H1 (cell line): ENCODE results near the gene UGT1A3. TPM values are rescaled to one million over a fixed set of nuclear protein-coding genes. Genes with fewer than 3 reads are reported as not detected.

Experiments
- CTCF ChIA-PET: fragments of 300-600 bp; sonication (Branson Sonifier 250); formaldehyde crosslinking; loops from one replicate; lab custom pipeline; 2021; ENCODE audit not compliant: partially characterized antibody; lab: Charles Lee
- POLR2A ChIA-PET: fragments of 300-600 bp; sonication (Branson Sonifier 250); formaldehyde crosslinking; loops from one replicate; lab custom pipeline; 2021; ENCODE audit warnings: inconsistent platforms; ENCODE audit not compliant: partially characterized antibody; lab: Charles Lee
- DNase-seq, 2 experiments: peaks; one replicate each; pipeline versions ENCODE4 v3.0.0 to v3.0.0-alpha.2; 2010 to 2022; ENCODE audit warnings: low spot score in 2 of 2, low read depth in 1 of 2, mixed read lengths in 1 of 2
- FAIRE-seq: peaks from 2 replicates; lab custom pipeline; 2011; peaks lifted over from hg19 to GRCh38; lab: Jason Lieb, UNC
- H2AFZ ChIP-seq: 2 replicates; pipeline ENCODE4 v1.8.1; 2012; ENCODE audit warnings: low read length, inconsistent platforms
- H2AK5ac ChIP-seq: 2 replicates; pipeline ENCODE4 v1.6.1; 2013; ENCODE audit warnings: low read depth, low read length
- H2BK120ac ChIP-seq: replicated peaks from 2 replicates; pipeline ENCODE3; 2013; ENCODE audit warnings: low read depth, low read length, inconsistent platforms
- H2BK12ac ChIP-seq: 2 replicates; pipeline ENCODE4 v1.6.1; 2013; ENCODE audit warnings: low read depth, low read length
- H2BK15ac ChIP-seq: 2 replicates; pipeline ENCODE4 v1.6.1; 2013; ENCODE audit warnings: low read length
- H2BK20ac ChIP-seq: 2 replicates; pipeline ENCODE4 v1.6.1; 2013; ENCODE audit warnings: low read length
- H2BK5ac ChIP-seq: 2 replicates; pipeline ENCODE4 v1.6.1; 2013; ENCODE audit warnings: low read depth, low read length
- H3K14ac ChIP-seq: 2 replicates; pipeline ENCODE4 v1.6.1; 2013; ENCODE audit warnings: inconsistent platforms; ENCODE audit not compliant: insufficient read length
- H3K18ac ChIP-seq: 2 replicates; pipeline ENCODE4 v1.6.1; 2013; ENCODE audit warnings: low read length; ENCODE audit errors: extremely low read depth
- H3K23ac ChIP-seq: 2 replicates; pipeline ENCODE4 v1.6.1; 2013; ENCODE audit warnings: inconsistent platforms; ENCODE audit not compliant: insufficient read length
- H3K23me2 ChIP-seq: 2 replicates; pipeline ENCODE4 v1.6.1; 2013; ENCODE audit warnings: low read depth, low read length
- H3K27ac ChIP-seq: 2 replicates; pipeline ENCODE4 v1.6.1; 2011; ENCODE audit warnings: low read depth, low read length, inconsistent platforms
- H3K27me3 ChIP-seq, 4 experiments: replicated peaks in 1 of 4; 1 replicate in 1 of 4; 2 replicates in 3 of 4; pipeline versions ENCODE4 v1.6.1 to v1.8.1; 2011 to 2013; ENCODE audit warnings: low read length in 3 of 4, mild to moderate bottlenecking in 3 of 4, inconsistent platforms in 2 of 4, mixed read lengths in 2 of 4, moderate library complexity in 1 of 4; ENCODE audit not compliant: control insufficient read depth in 3 of 4, insufficient read depth in 3 of 4; ENCODE audit errors: extremely low read depth in 1 of 4
- H3K36me3 ChIP-seq, 4 experiments: 2 replicates each; pipeline versions ENCODE4 v1.6.1 to v1.8.1; 2011 to 2013; ENCODE audit warnings: mild to moderate bottlenecking in 4 of 4, low read length in 3 of 4, moderate library complexity in 2 of 4, control low read depth in 1 of 4, inconsistent platforms in 1 of 4; ENCODE audit not compliant: insufficient read depth in 4 of 4, control insufficient read depth in 2 of 4
- H3K4ac ChIP-seq: replicated peaks from 2 replicates; pipeline ENCODE3; 2013; ENCODE audit warnings: low read length, low read depth, mixed read lengths, inconsistent platforms; ENCODE audit not compliant: insufficient read length
- H3K4me1 ChIP-seq, 4 experiments: replicated peaks in 1 of 4; 1 replicate in 1 of 4; 2 replicates in 3 of 4; pipeline versions ENCODE4 v1.6.1 to v1.8.1; 2011 to 2013; ENCODE audit warnings: low read length in 3 of 4, inconsistent platforms in 2 of 4, mixed read lengths in 1 of 4; ENCODE audit not compliant: insufficient read depth in 4 of 4, control insufficient read depth in 3 of 4
- H3K4me2 ChIP-seq, 2 experiments: 2 replicates each; pipeline versions ENCODE4 v1.6.1 to v1.8.1; 2011 to 2013; ENCODE audit warnings: low read depth in 2 of 2, low read length in 2 of 2, control low read depth in 1 of 2, inconsistent platforms in 1 of 2, mild to moderate bottlenecking in 1 of 2; ENCODE audit not compliant: insufficient read depth in 1 of 2
- H3K4me3 ChIP-seq, 4 experiments: fragments of 200-600, 300-600 bp in 1 of 4; sonication (generic), shearing (Covaris generic), sonication (Bioruptor Twin) in 1 of 4; 2 replicates each; pipeline versions ENCODE4 v1.5.1 to v1.8.1; 2011 to 2016; ENCODE audit warnings: low read length in 4 of 4, low read depth in 3 of 4, control low read depth in 2 of 4, inconsistent platforms in 2 of 4, mild to moderate bottlenecking in 2 of 4, mixed read lengths in 1 of 4, moderate library complexity in 1 of 4; ENCODE audit not compliant: insufficient read depth in 2 of 4; ENCODE audit errors: extremely low read depth in 1 of 4
- H3K56ac ChIP-seq: replicated peaks from 2 replicates; pipeline ENCODE3; 2013; ENCODE audit warnings: low read depth, mild to moderate bottlenecking, mixed read lengths, low read length, inconsistent platforms; ENCODE audit not compliant: insufficient read length
- H3K79me1 ChIP-seq: 2 replicates; pipeline ENCODE4 v1.6.1; 2013; ENCODE audit warnings: low read depth, low read length, control low read depth
- H3K79me2 ChIP-seq, 2 experiments: 2 replicates each; pipeline versions ENCODE4 v1.6.1 to v1.8.1; 2012 to 2013; ENCODE audit warnings: low read length in 2 of 2, mild to moderate bottlenecking in 2 of 2, inconsistent platforms in 1 of 2; ENCODE audit not compliant: insufficient read depth in 2 of 2, control insufficient read depth in 1 of 2
- H3K9ac ChIP-seq, 4 experiments: replicated peaks in 1 of 4; 1 replicate in 1 of 4; 2 replicates in 3 of 4; pipeline versions ENCODE4 v1.6.1 to v1.8.1; 2011 to 2013; ENCODE audit warnings: low read depth in 3 of 4, low read length in 3 of 4, control low read depth in 2 of 4, mild to moderate bottlenecking in 2 of 4, moderate library complexity in 2 of 4, inconsistent platforms in 1 of 4; ENCODE audit errors: extremely low read depth in 1 of 4
- H3K9me3 ChIP-seq, 2 experiments: 2 replicates each; pipeline versions ENCODE4 v1.6.1 to v1.8.1; 2012 to 2013; ENCODE audit warnings: mild to moderate bottlenecking in 2 of 2, moderate library complexity in 2 of 2, control low read depth in 1 of 2, inconsistent platforms in 1 of 2, low read depth in 1 of 2, low read length in 1 of 2, mixed read lengths in 1 of 2; ENCODE audit not compliant: insufficient read depth in 2 of 2
- H4K20me1 ChIP-seq, 2 experiments: replicated peaks in 1 of 2; 2 replicates each; pipeline versions ENCODE3 to v1.8.1; 2011 to 2013; ENCODE audit warnings: inconsistent platforms in 2 of 2, low read length in 2 of 2, mild to moderate bottlenecking in 1 of 2; ENCODE audit not compliant: insufficient read depth in 2 of 2, control insufficient read depth in 1 of 2
- H4K5ac ChIP-seq: 2 replicates; pipeline ENCODE4 v1.6.1; 2013; ENCODE audit warnings: low read length, low read depth, mixed read lengths, inconsistent platforms; ENCODE audit not compliant: insufficient read length
- H4K8ac ChIP-seq: 2 replicates; pipeline ENCODE4 v1.8.0; 2013; ENCODE audit warnings: mild to moderate bottlenecking, moderate library complexity, low read length, inconsistent platforms; ENCODE audit not compliant: insufficient read depth; ENCODE audit errors: extremely low read depth
- H4K91ac ChIP-seq: replicated peaks from 2 replicates; pipeline ENCODE3; 2013; ENCODE audit warnings: low read length, mixed read lengths, inconsistent platforms; ENCODE audit not compliant: insufficient read length
- ASH2L ChIP-seq: fragments of 200-600, 300-600 bp; sonication (generic); IDR thresholded peaks from one replicate; pipeline ENCODE4 v1.7.1; 2017; ENCODE audit warnings: low read length
- CBX8 ChIP-seq: fragments of 300-800, 300-1000 bp; sonication (generic); IDR thresholded peaks from 2 replicates; pipeline ENCODE4 v1.7.1; 2016; ENCODE audit warnings: low read depth, low read length, borderline replicate concordance
- CHD2 ChIP-seq: IDR thresholded peaks from 2 replicates; pipeline ENCODE4 v1.6.1; 2012; ENCODE audit warnings: low read length, improper control_type of control experiment
- CREB1 ChIP-seq: IDR thresholded peaks from 2 replicates; pipeline ENCODE4 v1.6.1; 2012; ENCODE audit warnings: inconsistent platforms
- CTBP2 ChIP-seq: IDR thresholded peaks from 2 replicates; pipeline ENCODE4 v1.7.0; 2011; ENCODE audit warnings: borderline replicate concordance, mild to moderate bottlenecking, moderate library complexity, mixed read lengths, low read length; ENCODE audit not compliant: insufficient read depth, insufficient read length
- EP300 ChIP-seq, 2 experiments: IDR thresholded peaks; 1 replicate in 1 of 2; 2 replicates in 1 of 2; pipeline ENCODE4 v1.6.1; 2011 to 2012; ENCODE audit warnings: low read depth in 2 of 2, low read length in 2 of 2, mild to moderate bottlenecking in 2 of 2, borderline replicate concordance in 1 of 2, inconsistent platforms in 1 of 2, moderate library complexity in 1 of 2
- FOSL1 ChIP-seq: IDR thresholded peaks from 2 replicates; pipeline ENCODE4 v1.6.1; 2011; ENCODE audit warnings: mild to moderate bottlenecking, low read depth, low read length, moderate library complexity; ENCODE audit not compliant: insufficient read depth
- KDM1A ChIP-seq: fragments of 200-600, 300-600 bp; sonication (generic); IDR thresholded peaks from 2 replicates; pipeline ENCODE4 v1.7.1; 2016; ENCODE audit warnings: mild to moderate bottlenecking, low read length, borderline replicate concordance
- KDM4A ChIP-seq: IDR thresholded peaks from one replicate; pipeline ENCODE4 v1.7.1; 2012; ENCODE audit warnings: low read depth, mild to moderate bottlenecking, moderate library complexity, low read length, inconsistent platforms; ENCODE audit not compliant: severe bottlenecking
- KDM5A ChIP-seq: fragments of 200-600 bp; IDR thresholded peaks from 2 replicates; pipeline ENCODE4 v1.7.1; 2012; ENCODE audit warnings: mild to moderate bottlenecking, low read length, inconsistent platforms, mixed read lengths
- SIN3A ChIP-seq, 2 experiments: IDR thresholded peaks in 1 of 2; conservative IDR thresholded peaks in 1 of 2; 2 replicates each; pipeline ENCODE4 v1.6.1; 2011 to 2012; ENCODE audit warnings: low read length in 2 of 2, improper control_type of control experiment in 1 of 2, low read depth in 1 of 2, mild to moderate bottlenecking in 1 of 2
- SP4 ChIP-seq: IDR thresholded peaks from 2 replicates; pipeline ENCODE4 v1.6.1; 2012; ENCODE audit warnings: low read length, inconsistent platforms
- SRF ChIP-seq: IDR thresholded peaks from 2 replicates; pipeline ENCODE4 v1.6.1; 2011; ENCODE audit warnings: mild to moderate bottlenecking, low read depth, low read length, moderate library complexity
- TBP ChIP-seq: IDR thresholded peaks from 2 replicates; pipeline ENCODE4 v1.6.1; 2011; ENCODE audit warnings: low read depth, low read length, improper control_type of control experiment
- WGBS, 2 experiments: shearing (Covaris generic) in 1 of 2; methylation state at CpG; one replicate each; pipeline versions ENCODE4 v1.1.6 to v1.1.7; 2013 to 2015; ENCODE audit warnings: low lambda C conversion rate in 2 of 2, mixed read lengths in 2 of 2, inconsistent platforms in 1 of 2, low coverage in 1 of 2, missing lambda C conversion rate in 1 of 2; ENCODE audit not compliant: insufficient replicate concordance in 2 of 2, insufficient coverage in 1 of 2, insufficient read length in 1 of 2; ENCODE audit errors: extremely low coverage in 1 of 2, missing lambda C conversion rate in 1 of 2; 5-methylcytosine and 5-hydroxymethylcytosine counted together
- polyA plus RNA-seq, 7 experiments: library from polyadenylated mRNA; depleted of rRNA in 3 of 7; stranded (reverse) in 5 of 7; unstranded in 2 of 7; fragments of >200 nt in 5 of 7; fragments of 200-250 nt in 2 of 7; gene quantifications; 1 replicate in 5 of 7; 2 replicates in 1 of 7; 4 replicates in 1 of 7; pipeline versions ENCODE4 v1.2.1 to v1.2.3, GENCODE V29; 2011 to 2013; ENCODE audit warnings: missing spikeins in 2 of 7, mixed read lengths in 2 of 7
- total RNA-seq: library from RNA; stranded (reverse); fragmentation: NEBNext Ultra II Directional; extraction: Animal tissue kit (Norgen Biotek cat#: 25700); gene quantifications from 2 replicates; pipeline ENCODE4 v1.2.1, GENCODE V29; 2021

UGT1A3 gene
- total and polyA plus RNA-seq, 2 of the 8 experiments (the other 6 are each of a cell fraction or from before 2014, with no cell fraction given): not detected

DNA sequence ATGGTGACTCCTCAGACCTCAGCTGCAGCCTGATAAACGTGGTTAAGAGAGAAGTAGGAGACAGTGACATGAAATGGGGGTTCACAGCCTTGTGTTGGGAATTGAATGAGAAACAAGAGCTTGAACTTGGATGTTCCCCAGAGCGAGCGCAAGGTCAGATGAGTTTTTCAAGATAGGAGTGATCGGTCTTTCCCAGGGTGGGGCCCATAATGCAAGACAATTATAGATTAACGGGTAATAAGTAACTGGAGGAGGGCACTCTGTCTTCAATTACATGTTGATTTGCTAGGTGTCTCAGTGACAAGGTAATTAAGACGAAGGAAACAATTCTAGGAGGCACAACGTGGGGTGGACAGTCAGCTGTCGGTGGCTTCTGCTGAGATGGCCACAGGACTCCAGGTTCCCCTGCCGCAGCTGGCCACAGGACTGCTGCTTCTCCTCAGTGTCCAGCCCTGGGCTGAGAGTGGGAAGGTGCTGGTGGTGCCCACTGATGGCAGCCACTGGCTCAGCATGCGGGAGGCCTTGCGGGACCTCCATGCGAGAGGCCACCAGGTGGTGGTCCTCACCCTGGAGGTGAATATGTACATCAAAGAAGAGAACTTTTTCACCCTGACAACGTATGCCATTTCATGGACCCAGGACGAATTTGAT, 16.1 kb upstream of the UGT1A3 start, which contains the start of gene UGT1A5:
UGT1A5 (plus strand) TSS at position 297 of the 651 bp plus-strand sequence; CDS start at position 382, 85 bp downstream.
- Histone ChIP-seq H3K27ac (no peak within 1 kb of the TSS), H3K23me2 (no peaks in the 10 kb centered on the region), H3K4me1 (no peaks in the 10 kb centered on the region), H2BK5ac (no peak within 1 kb of the TSS), H3K36me3 (no peaks in the 10 kb centered on the region), H3K4ac (no peak within 1 kb of the TSS), H2BK15ac (no peak within 1 kb of the TSS), H2BK20ac (no peak within 1 kb of the TSS), H4K20me1 (no peaks in the 10 kb centered on the region), H2AK5ac (no peak within 1 kb of the TSS), H2BK12ac (no peak within 1 kb of the TSS), H3K4me3 (no peak within 1 kb of the TSS), H3K23ac (no peak within 1 kb of the TSS), H2AFZ (peak within 1 kb of the TSS; percentile 94; the same call in 1 of the 2 replicates), H3K9ac (no peak within 1 kb of the TSS), H3K9me3 (no peaks in the 10 kb centered on the region), H3K27me3 (peaks cover 0 to 1% (median 0%) of the 10 kb centered on the region in 4 experiments; a peak in 1 of 7 replicates), H3K4me2 (no peak within 1 kb of the TSS), H2BK120ac (no peak within 1 kb of the TSS), H3K56ac (no peak within 1 kb of the TSS), H4K8ac (no peak within 1 kb of the TSS), H3K14ac (no peak within 1 kb of the TSS), H3K18ac (no peak within 1 kb of the TSS), H3K79me2 (no peaks in the 10 kb centered on the region), H4K5ac (no peak within 1 kb of the TSS), H3K79me1 (no peaks in the 10 kb centered on the region), H4K91ac (no peak within 1 kb of the TSS)
- 90% methylated on average over 14 of the region's 14 CpGs; no CpG with 5 or more reads in 1 of the 2 experiments for WGBS, 2 experiments
- DNase-seq: no peak
- no peak for FAIRE-seq
- CTCF ChIA-PET: interaction anchor here (0.6 to 3.2 kb wide), 10 partner anchors 14 to 1243 kb away, joined by 3 to 19 read pairs (median 6); no protein-coding TSS in a partner anchor
- POLR2A ChIA-PET: no interaction called here
- TF ChIP-seq CHD2 (no peak), ASH2L (no peak), CBX8 (no peak), SRF (no peak), FOSL1 (no peak), KDM1A (no peak), CTBP2 (no peak), CREB1 (no peak), EP300 (IDR thresholded peaks at IDR 0.05; ENCODE audit: borderline replicate concordance in 1 of 2, low read depth in 2 of 2, low read length in 2 of 2) (no peak), KDM4A (no peak), KDM5A (no peak), SIN3A (conservative IDR thresholded peaks at IDR 0.05 in 1 of 2, IDR thresholded peaks at IDR 0.05 in 1 of 2; ENCODE audit: low read depth in 1 of 2, low read length in 2 of 2) (no peak), TBP (no peak), SP4 (no peak)
